ENCODE data around the gene SPAG6. TPM values are rescaled to one million over a fixed set of nuclear protein-coding genes. Genes with fewer than 3 reads are reported as not detected.

SPAG6 gene
- total RNA-seq, 2 experiments from 2014 or later, result not detected

DNA sequence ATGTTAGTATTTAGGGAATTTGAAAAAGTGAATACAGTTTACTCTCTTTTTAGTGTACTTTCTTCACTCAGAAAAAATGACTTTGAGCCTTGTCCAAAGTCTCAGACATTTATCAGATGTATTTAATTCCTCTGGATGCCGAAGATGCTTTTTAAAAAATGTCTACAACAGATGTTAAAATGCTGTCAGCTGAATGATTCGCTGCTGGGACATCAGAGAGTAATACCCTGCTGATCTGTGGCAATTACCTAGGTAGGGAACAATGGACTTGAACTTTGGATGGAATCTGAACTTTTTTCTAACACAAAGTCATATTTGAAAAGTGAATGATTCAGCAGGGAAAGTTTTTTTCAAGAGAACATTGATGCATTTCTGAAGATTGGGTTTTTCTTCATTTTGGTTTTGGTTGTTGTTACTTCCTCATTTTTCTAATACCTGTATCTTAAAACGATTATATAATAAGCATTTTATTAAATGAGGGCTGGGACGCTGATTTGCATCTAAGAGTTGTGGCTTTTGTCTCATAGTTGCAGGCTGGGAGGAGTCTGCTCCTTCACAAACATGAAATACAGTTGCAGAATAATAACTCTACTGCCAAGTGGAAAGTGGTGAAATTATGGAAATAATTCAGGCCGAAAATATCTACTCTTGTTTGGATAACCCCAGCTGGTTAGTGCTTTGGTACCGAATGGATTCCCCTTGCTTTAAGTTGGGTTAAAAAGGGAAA lies 98.0 kb downstream of the SPAG6 start:
- Mint-ChIP-seq H3K4me3 (no peak overlapping the region), H3K27me3 (peaks cover 2% of the 10 kb centered on the region), H3K4me1 (ENCODE audit: low read depth) (peaks cover 14% of the 10 kb centered on the region), H3K27ac (no peak overlapping the region), H3K9me3 (no peaks in the 10 kb centered on the region), H3K36me3 (ENCODE audit: low read depth) (no peaks in the 10 kb centered on the region)
- POLR2A ChIA-PET, result no interaction called here
- ATAC-seq, result no peak
- TF ChIP-seq, protein P1, sequence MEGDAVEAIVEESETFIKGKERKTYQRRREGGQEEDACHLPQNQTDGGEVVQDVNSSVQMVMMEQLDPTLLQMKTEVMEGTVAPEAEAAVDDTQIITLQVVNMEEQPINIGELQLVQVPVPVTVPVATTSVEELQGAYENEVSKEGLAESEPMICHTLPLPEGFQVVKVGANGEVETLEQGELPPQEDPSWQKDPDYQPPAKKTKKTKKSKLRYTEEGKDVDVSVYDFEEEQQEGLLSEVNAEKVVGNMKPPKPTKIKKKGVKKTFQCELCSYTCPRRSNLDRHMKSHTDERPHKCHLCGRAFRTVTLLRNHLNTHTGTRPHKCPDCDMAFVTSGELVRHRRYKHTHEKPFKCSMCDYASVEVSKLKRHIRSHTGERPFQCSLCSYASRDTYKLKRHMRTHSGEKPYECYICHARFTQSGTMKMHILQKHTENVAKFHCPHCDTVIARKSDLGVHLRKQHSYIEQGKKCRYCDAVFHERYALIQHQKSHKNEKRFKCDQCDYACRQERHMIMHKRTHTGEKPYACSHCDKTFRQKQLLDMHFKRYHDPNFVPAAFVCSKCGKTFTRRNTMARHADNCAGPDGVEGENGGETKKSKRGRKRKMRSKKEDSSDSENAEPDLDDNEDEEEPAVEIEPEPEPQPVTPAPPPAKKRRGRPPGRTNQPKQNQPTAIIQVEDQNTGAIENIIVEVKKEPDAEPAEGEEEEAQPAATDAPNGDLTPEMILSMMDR (IDR thresholded peaks at IDR 0.05), result no peak
- no peak for DNase-seq
- CTCF ChIA-PET, result no interaction called here
- intact Hi-C loops (cut with micrococcal nuclease), result loop anchor here (10.0 kb wide), 1 partner anchor 541 kb away; no protein-coding TSS in a partner anchor

DNA sequence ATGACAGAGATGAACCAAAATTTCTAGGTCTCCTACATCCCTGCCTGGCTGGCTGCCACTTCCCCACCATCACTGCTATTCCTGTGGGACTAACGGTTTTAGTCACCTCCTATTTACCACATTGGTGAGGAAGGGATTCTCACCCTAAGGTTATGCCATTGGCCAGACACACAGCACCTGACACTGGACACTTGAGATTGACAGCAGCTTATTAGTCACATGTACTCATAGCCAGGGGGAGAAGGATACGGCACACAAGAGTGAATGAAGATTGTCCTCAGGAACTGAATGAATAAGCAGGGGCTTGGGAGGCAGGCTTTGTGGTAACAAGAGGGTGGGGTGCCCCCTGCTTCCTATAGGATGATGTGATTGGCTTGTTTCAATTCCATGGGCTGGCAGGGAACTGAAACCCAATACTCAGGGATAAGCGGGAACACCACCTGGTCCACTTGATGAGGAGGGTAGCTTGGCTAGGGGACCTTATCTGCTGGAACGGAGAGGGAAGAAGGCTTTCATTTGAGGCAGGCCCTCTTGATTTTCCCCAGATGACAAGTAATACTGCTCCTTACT lies 99.0 kb downstream of the SPAG6 start:
- no peak for ATAC-seq
- H3K27ac Mint-ChIP-seq, result no peak overlapping the region
- no peak overlapping the region for H3K4me3 Mint-ChIP-seq
- H3K27me3 Mint-ChIP-seq, result peaks cover 3% of the 10 kb centered on the region
- DNase-seq, result no peak
- no peaks in the 10 kb centered on the region for H3K36me3 Mint-ChIP-seq (ENCODE audit: low read depth)
- peaks cover 5% of the 10 kb centered on the region for H3K4me1 Mint-ChIP-seq (ENCODE audit: low read depth)
- ChIA-PET CTCF (no interaction called here), POLR2A (no interaction called here)
- TF ChIP-seq, protein P1 (IDR thresholded peaks at IDR 0.05), result no peak
- intact Hi-C loops (cut with micrococcal nuclease), result loop anchor here (10.0 kb wide), 1 partner anchor 540 kb away; no protein-coding TSS in a partner anchor
- H3K9me3 Mint-ChIP-seq, result no peaks in the 10 kb centered on the region

DNA sequence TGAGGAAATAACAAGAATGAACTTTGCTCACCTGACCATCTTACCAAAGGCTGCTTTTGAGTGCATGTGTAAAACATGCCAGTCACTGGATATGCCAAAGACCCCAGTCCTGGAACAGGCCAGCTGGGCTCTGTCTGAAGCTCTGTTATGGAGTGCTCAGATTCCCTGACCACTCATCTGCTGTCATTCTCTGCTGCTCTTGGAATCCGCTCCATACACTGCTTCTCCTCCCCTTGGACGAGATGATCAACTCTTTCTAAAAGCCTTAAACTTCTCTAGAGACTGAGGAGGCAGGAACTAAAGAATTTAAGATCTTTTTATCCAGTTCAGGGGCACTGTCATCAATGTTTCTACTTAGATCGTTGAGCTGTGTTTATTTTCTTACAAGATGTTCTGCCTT lies 100.2 kb downstream of the SPAG6 start:
- ChIA-PET POLR2A (interaction anchor here (1.6 kb wide), 1 partner anchor 8 kb away, joined by 7 read pairs; no protein-coding TSS in a partner anchor), CTCF (no interaction called here)
- Mint-ChIP-seq H3K4me1 (ENCODE audit: low read depth) (no peaks in the 10 kb centered on the region), H3K9me3 (no peaks in the 10 kb centered on the region), H3K27ac (no peak overlapping the region), H3K36me3 (ENCODE audit: low read depth) (no peaks in the 10 kb centered on the region), H3K4me3 (no peak overlapping the region), H3K27me3 (peaks cover 4% of the 10 kb centered on the region)
- intact Hi-C loops (cut with micrococcal nuclease), result loop anchor here (10.0 kb wide), 1 partner anchor 539 kb away; no protein-coding TSS in a partner anchor
- ATAC-seq, result no peak
- TF ChIP-seq, protein P1 (IDR thresholded peaks at IDR 0.05), result no peak
- no peak for DNase-seq

DNA sequence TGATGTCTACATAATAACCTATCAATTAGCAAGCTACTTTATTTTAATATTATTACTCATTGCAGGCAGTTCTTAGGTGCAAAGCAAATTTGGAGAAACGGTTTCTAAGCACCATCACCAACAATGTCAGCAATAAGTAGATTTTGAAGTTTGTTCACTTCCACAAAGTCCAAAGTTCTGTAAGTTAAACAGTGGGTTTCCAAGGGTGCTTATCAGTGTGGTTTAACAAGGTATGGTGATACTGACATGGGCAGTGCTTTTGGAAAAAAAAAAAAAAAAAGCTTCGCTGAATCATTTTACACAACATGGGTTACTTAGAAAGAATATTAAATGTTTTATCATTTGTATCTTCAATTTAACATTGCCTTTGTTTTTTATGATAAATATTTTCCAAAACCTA lies 101.8 kb downstream of the SPAG6 start:
- TF ChIP-seq, protein P1 (IDR thresholded peaks at IDR 0.05), result no peak

DNA sequence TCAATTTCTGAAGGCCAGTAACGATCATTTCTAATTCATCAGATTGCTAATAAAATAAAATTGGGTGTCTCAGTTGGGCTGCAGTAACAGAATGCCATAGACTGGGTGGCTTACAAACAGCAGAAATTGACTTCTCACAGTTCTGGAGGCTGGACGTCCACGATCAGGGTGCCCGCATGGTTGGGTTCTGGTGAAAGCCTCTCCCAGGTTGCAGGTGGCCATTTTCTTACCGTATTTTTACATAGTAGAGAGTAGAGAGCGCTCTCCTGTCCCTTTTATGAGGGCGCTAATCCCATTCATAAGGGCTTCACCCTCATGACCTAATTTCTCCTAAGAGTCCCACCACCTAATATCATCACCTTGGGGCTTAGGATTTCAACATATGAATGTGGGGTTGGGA lies 106.0 kb downstream of the SPAG6 start:
- ChIA-PET CTCF (no interaction called here), POLR2A (no interaction called here)
- Mint-ChIP-seq H3K9me3 (no peaks in the 10 kb centered on the region), H3K4me1 (ENCODE audit: low read depth) (peaks cover 5% of the 10 kb centered on the region), H3K27me3 (peaks cover 5% of the 10 kb centered on the region), H3K4me3 (no peak overlapping the region), H3K36me3 (ENCODE audit: low read depth) (no peaks in the 10 kb centered on the region), H3K27ac (no peak overlapping the region)
- TF ChIP-seq, protein P1 (IDR thresholded peaks at IDR 0.05), result no peak
- no peak for ATAC-seq
- DNase-seq, result no peak
- intact Hi-C loops (cut with micrococcal nuclease), result no loop called here

More for the DNA sequence above, 101.8 kb downstream of the SPAG6 start:
- Mint-ChIP-seq H3K36me3 (ENCODE audit: low read depth) (no peaks in the 10 kb centered on the region), H3K27ac (no peak overlapping the region), H3K4me3 (no peak overlapping the region), H3K4me1 (ENCODE audit: low read depth) (no peaks in the 10 kb centered on the region), H3K27me3 (peaks cover 4% of the 10 kb centered on the region), H3K9me3 (no peaks in the 10 kb centered on the region)
- DNase-seq (no peak), ATAC-seq (no peak)
- ChIA-PET POLR2A (no interaction called here), CTCF (no interaction called here)
- intact Hi-C loops (cut with micrococcal nuclease), result loop anchor here (10.0 kb wide), 1 partner anchor 538 kb away; no protein-coding TSS in a partner anchor

Data from activated CD8-positive, alpha-beta T cell treated with anti-CD3 and anti-CD28 coated beads for 36 hours (primary cell).